Mesangial cell (primary cell): Measurements from ENCODE around the gene MLKL. TPM values are rescaled to one million over a fixed set of nuclear protein-coding genes. Genes with fewer than 3 reads are reported as not detected.

Source experiments
- total RNA-seq: library from RNA; depleted of rRNA; stranded (reverse); fragments of >200 nt; gene quantifications from 2 replicates; pipeline ENCODE4 v1.2.3, GENCODE V29; 2015

Gene MLKL
- 6.3 and 12.7 TPM in 2 replicates for total RNA-seq

DNA sequence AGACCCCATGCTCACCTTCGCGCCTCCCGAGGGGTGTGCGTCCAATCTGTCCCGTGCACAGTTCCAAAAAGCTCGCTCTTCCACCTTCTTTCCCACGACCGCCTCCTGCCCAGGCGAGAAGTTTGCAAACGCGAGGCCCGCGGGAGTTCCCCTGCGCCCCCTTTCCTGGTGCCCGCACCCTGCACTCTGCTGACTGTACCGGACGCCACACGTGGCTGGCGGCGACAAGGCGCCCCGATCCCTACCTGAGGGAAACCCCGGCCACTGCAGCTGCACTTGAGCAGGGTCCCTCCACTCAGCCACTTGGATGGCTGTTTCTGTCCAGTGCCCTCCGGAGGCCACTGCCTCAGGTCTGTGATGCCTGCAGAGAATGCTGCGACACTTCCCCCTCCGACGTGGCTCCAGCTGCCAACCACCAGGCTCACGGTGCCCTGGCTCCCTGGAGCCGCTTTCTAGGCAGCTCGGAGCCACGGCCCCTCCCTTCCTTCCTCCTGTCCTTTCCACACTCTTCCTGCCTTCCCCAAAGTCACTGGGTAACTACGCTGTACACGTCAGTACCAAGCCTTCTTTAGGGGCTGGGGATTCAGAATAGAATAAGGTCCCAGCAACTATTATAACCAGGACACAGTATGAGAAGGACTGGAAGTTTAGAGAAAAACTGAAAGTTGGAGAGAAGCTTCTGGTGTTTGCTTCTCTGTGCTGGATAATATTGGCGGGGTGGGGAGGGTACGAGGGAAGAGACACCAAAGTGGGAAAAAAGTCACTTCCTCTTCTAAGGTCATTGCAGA is at the start of gene MLKL:
Gene MLKL (minus strand): TSS at position 425 of the 788 bp plus-strand sequence. CDS start 5,105 bp downstream, outside the sequence.

DNA sequence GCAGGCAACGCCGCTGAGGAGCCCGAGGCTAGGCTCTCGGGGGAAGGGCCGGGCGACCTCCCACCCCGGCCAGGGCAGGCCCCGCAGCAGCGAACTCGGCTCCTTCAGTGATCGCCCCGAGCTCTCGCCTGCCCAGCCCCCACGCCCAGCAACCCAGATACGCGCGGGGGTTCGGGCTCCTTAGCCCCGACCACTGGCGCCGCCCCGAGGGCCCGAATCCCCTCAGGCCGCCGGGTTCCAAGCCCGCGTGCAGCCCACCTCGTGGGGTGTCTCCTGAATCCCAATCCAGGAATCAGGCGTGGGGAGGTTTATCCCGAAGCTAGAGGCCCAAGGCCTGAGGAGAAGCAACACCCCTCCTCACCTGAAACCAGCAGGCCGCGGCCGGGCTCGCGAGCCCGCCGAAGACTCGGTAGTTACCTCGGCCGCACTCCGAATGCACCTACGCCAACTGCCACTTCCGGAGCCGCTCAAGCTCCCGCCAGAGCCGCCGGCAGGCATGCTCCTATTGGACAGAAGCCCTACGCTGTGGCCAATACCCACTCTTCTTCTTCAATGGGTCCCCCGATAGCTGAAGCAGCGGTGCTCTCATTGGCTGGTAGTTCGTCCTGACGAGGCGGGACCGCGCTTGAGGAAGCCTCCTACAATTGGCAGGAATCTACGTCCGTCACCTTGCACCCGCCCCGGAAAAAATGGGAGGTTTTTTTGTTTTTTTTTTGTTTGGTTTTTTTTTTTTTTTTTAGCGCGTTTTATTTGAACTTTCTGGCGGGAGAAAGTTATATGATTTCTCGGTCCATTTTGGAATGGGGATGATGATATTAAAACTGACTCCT is 34.0 kb downstream of the MLKL start, which contains the start of gene RFWD3:
Gene RFWD3 (minus strand): TSS at position 453 of the 830 bp plus-strand sequence. CDS start 5,428 bp downstream, outside the sequence.

Other genes starting within 250 kb of the MLKL start
- 97.8 and 146 TPM in 2 replicates for gene GLG1, start 93.7 kb downstream of the MLKL start, total RNA-seq
- gene RFWD3, start 34.0 kb downstream of the MLKL start, total RNA-seq, result 14.3 and 50.0 TPM in 2 replicates
- gene FA2H, start 74.0 kb upstream of the MLKL start, total RNA-seq, result 0.16 and 1.1 TPM in 2 replicates